ENCODE data around the gene MYH7. TPM values are rescaled to one million over a fixed set of nuclear protein-coding genes. Genes with fewer than 3 reads are reported as not detected.

Gene MYH7
- total and polyA plus RNA-seq, 4 donors = 0.02 to 0.42 (median 0.04) TPM

DNA sequence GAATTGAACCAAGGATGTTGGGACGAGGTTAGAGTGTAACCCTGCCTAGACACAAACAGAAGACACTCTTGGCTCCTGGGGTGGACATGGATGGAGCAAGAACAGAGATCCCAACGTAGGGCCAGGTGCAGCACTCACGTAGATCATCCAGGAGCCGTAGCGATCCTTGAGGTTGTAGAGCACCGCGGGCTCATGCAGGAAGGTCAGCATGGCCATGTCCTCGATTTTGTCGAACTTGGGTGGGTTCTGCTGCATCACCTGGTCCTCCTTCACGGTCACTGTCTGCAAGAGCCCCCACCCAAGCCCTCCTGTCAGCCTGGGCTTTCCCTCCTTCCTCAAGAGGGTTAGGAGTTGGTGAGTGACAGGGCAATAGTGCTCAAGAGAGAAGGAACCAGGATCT is 2.5 kb downstream of the MYH7 start:
- no peak overlapping the region for H3K9ac ChIP-seq (ENCODE audit: low read depth in 1 of 2, low read length in 2 of 2)
- H3K27ac ChIP-seq (ENCODE audit: low read depth in 1 of 2, low read length in 2 of 2) = no peak overlapping the region
- TF ChIP-seq EGR1 (IDR thresholded peaks at IDR 0.05; ENCODE audit: low read depth in 2 of 2) (no peak), SP1 (IDR thresholded peaks at IDR 0.05) (no peak), JUND (IDR thresholded peaks at IDR 0.05) (no peak)
- H3K4me3 ChIP-seq (ENCODE audit: low read depth in 1 of 3, low read length in 3 of 3) = no peak overlapping the region
- no peaks in the 10 kb centered on the region for H3K27me3 ChIP-seq (ENCODE audit: control insufficient read depth in 4 of 4, insufficient read depth in 4 of 4, low read length in 3 of 4)
- H3K36me3 ChIP-seq (ENCODE audit: control insufficient read depth in 4 of 4, insufficient read depth in 3 of 4, low read depth in 1 of 4, low read length in 3 of 4) = no peaks in the 10 kb centered on the region
- WGBS = 79% methylated on average over 10 of the region's 10 CpGs
- DNase-seq (ENCODE audit: low spot score) = no peak
- no peaks in the 10 kb centered on the region for H3K4me1 ChIP-seq (ENCODE audit: control insufficient read depth in 4 of 4, insufficient read depth in 4 of 4, low read length in 3 of 4)
- no peaks in the 10 kb centered on the region for H3K9me3 ChIP-seq (ENCODE audit: control insufficient read depth in 4 of 4, low read length in 3 of 4)

DNA sequence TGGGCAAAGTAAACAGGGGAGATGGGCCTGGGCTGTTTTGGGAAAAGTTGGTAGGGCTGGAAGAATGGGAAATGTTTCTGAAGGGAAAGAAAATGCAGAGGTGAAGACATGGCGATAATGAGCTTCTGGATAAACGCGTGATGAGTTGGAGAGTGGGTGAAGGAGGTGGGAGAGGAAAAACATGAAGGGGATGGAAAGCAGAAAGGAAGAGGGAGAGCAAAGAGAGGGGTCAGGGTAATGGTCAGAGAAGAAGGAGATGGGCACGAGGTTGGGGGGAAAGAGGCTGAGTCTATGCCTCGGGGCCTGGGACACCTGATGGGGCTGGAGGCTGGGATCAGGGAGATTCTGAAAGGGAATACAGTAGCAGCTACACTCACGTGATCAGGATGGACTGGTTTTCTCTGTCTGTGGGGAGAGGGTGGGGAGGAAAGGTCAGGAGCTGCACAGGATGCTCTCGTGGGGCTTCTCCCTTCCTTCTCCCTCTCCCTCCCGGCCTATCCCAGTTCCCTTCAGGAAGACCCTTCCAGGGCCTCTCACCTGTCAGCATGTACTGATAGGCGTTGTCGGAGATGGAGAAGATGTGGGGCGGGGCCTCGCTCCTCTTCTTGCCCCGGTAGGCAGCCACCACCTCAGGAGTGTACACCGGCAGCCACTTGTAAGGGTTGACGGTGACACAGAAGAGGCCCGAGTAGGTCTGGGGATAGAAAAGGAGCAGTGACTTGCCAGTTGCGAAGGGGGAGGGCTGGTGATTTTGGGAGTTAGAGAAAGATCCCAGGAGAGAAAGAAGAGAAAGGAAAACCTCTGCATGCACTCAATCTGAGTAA is 3.1 kb downstream of the MYH7 start:
- Histone ChIP-seq H3K27ac (ENCODE audit: low read depth in 1 of 2, low read length in 2 of 2) (no peak overlapping the region), H3K9me3 (ENCODE audit: control insufficient read depth in 4 of 4, low read length in 3 of 4) (no peaks in the 10 kb centered on the region), H3K4me1 (ENCODE audit: control insufficient read depth in 4 of 4, insufficient read depth in 4 of 4, low read length in 3 of 4) (no peaks in the 10 kb centered on the region), H3K27me3 (ENCODE audit: control insufficient read depth in 4 of 4, insufficient read depth in 4 of 4, low read length in 3 of 4) (no peaks in the 10 kb centered on the region), H3K4me3 (ENCODE audit: low read depth in 1 of 3, low read length in 3 of 3) (no peak overlapping the region), H3K9ac (ENCODE audit: low read depth in 1 of 2, low read length in 2 of 2) (no peak overlapping the region), H3K36me3 (ENCODE audit: control insufficient read depth in 4 of 4, insufficient read depth in 3 of 4, low read depth in 1 of 4, low read length in 3 of 4) (no peaks in the 10 kb centered on the region)
- no peak for DNase-seq (ENCODE audit: low spot score)
- TF ChIP-seq NR2F2 (IDR thresholded peaks at IDR 0.05) (no peak), HNF4G (IDR thresholded peaks at IDR 0.05) (no peak), JUND (IDR thresholded peaks at IDR 0.05) (no peak), HNF4A (conservative IDR thresholded peaks at IDR 0.05) (no peak), EGR1 (IDR thresholded peaks at IDR 0.05; ENCODE audit: low read depth in 2 of 2) (no peak)
- TF ChIP-seq, protein P1, sequence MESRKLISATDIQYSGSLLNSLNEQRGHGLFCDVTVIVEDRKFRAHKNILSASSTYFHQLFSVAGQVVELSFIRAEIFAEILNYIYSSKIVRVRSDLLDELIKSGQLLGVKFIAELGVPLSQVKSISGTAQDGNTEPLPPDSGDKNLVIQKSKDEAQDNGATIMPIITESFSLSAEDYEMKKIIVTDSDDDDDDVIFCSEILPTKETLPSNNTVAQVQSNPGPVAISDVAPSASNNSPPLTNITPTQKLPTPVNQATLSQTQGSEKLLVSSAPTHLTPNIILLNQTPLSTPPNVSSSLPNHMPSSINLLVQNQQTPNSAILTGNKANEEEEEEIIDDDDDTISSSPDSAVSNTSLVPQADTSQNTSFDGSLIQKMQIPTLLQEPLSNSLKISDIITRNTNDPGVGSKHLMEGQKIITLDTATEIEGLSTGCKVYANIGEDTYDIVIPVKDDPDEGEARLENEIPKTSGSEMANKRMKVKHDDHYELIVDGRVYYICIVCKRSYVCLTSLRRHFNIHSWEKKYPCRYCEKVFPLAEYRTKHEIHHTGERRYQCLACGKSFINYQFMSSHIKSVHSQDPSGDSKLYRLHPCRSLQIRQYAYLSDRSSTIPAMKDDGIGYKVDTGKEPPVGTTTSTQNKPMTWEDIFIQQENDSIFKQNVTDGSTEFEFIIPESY (IDR thresholded peaks at IDR 0.05) = no peak
- WGBS = 71% methylated on average over 17 of the region's 17 CpGs

DNA sequence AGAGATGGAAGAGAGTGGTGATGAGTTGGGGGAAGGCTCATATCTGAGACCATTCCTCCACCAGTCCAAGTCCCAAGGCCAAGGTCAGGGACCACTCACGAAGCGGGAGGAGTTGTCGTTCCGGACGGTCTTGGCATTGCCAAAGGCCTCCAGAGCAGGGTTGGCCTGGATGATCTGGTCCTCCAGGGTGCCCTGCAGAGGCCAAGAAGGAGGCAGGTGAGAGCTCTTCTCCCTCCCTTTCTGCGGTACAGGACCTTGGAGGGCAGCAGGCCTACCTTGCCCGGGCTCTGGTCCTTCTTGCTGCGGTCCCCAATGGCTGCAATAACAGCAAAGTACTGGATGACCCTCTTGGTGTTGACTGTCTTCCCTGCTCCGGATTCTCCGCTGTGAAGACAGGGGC is 4.0 kb downstream of the MYH7 start:
- no peaks in the 10 kb centered on the region for H3K4me1 ChIP-seq (ENCODE audit: control insufficient read depth in 4 of 4, insufficient read depth in 4 of 4, low read length in 3 of 4)
- H3K27ac ChIP-seq (ENCODE audit: low read depth in 1 of 2, low read length in 2 of 2) = no peak overlapping the region
- no peak for DNase-seq (ENCODE audit: low spot score)
- no peak for TF ChIP-seq TAF1 (conservative IDR thresholded peaks at IDR 0.05)
- TF ChIP-seq, protein P2, sequence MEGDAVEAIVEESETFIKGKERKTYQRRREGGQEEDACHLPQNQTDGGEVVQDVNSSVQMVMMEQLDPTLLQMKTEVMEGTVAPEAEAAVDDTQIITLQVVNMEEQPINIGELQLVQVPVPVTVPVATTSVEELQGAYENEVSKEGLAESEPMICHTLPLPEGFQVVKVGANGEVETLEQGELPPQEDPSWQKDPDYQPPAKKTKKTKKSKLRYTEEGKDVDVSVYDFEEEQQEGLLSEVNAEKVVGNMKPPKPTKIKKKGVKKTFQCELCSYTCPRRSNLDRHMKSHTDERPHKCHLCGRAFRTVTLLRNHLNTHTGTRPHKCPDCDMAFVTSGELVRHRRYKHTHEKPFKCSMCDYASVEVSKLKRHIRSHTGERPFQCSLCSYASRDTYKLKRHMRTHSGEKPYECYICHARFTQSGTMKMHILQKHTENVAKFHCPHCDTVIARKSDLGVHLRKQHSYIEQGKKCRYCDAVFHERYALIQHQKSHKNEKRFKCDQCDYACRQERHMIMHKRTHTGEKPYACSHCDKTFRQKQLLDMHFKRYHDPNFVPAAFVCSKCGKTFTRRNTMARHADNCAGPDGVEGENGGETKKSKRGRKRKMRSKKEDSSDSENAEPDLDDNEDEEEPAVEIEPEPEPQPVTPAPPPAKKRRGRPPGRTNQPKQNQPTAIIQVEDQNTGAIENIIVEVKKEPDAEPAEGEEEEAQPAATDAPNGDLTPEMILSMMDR (IDR thresholded peaks at IDR 0.05; ENCODE audit: low read depth, low read length, missing input control) = no peak
- no peak for TF ChIP-seq HNF4A (conservative IDR thresholded peaks at IDR 0.05)
- no peak for TF ChIP-seq NR2F2 (IDR thresholded peaks at IDR 0.05)
- TF ChIP-seq FOXA2 (IDR thresholded peaks at IDR 0.05) = no peak
- TF ChIP-seq EGR1 (IDR thresholded peaks at IDR 0.05; ENCODE audit: low read depth in 2 of 2) = no peak
- no peaks in the 10 kb centered on the region for H3K9me3 ChIP-seq (ENCODE audit: control insufficient read depth in 4 of 4, low read length in 3 of 4)
- 89% methylated on average over 10 of the region's 10 CpGs for WGBS
- H3K36me3 ChIP-seq (ENCODE audit: control insufficient read depth in 4 of 4, insufficient read depth in 3 of 4, low read depth in 1 of 4, low read length in 3 of 4) = no peaks in the 10 kb centered on the region
- H3K4me3 ChIP-seq (ENCODE audit: low read depth in 1 of 3, low read length in 3 of 3) = no peak overlapping the region
- H3K27me3 ChIP-seq (ENCODE audit: control insufficient read depth in 4 of 4, insufficient read depth in 4 of 4, low read length in 3 of 4) = no peaks in the 10 kb centered on the region
- H3K9ac ChIP-seq (ENCODE audit: low read depth in 1 of 2, low read length in 2 of 2) = no peak overlapping the region
